UCSD-AML1 (cell line): ENCODE data around the gene MLXIP.

ENCODE experiments used
- DNase-seq: peaks from one replicate; lab custom pipeline; 2025; ENCODE audit not compliant: unreplicated experiment; lab: John Stamatoyannopoulos, UW

MLXIP gene

GRCh38 chr12:122079033-122079531 is 526 bp downstream of the MLXIP start:
- DNase-seq: no peak

GRCh38 chr12:122079532-122080081 is 1.1 kb downstream of the MLXIP start:
- DNase-seq: no peak

GRCh38 chr12:122080149-122081082 is 1.9 kb downstream of the MLXIP start:
- DNase-seq: peak; percentile 36

- DNase-seq: no peak
These were observed 2.6 kb downstream of the MLXIP start for GRCh38 chr12:122081083-122081696.

- peak; percentile 51 for DNase-seq
These were observed 3.2 kb downstream of the MLXIP start for GRCh38 chr12:122081697-122082221.

- no peak for DNase-seq
These were observed 4.2 kb downstream of the MLXIP start for GRCh38 chr12:122082621-122083356.

GRCh38 chr12:122084857-122085405 is 6.4 kb downstream of the MLXIP start:
- no peak for DNase-seq

GRCh38 chr12:122085591-122085990 is 7.0 kb downstream of the MLXIP start:
- no peak for DNase-seq

- no peak for DNase-seq
These were observed 7.6 kb downstream of the MLXIP start for GRCh38 chr12:122086116-122086515.

GRCh38 chr12:122086641-122087285 is 8.2 kb downstream of the MLXIP start:
- no peak for DNase-seq

GRCh38 chr12:122087431-122088178 is 9.0 kb downstream of the MLXIP start:
- DNase-seq: no peak

- no peak for DNase-seq
These were observed 9.7 kb downstream of the MLXIP start for GRCh38 chr12:122088179-122088810.

- no peak for DNase-seq
These were observed 10.5 kb downstream of the MLXIP start for GRCh38 chr12:122089077-122089476.

- no peak for DNase-seq
These were observed 12.4 kb downstream of the MLXIP start for GRCh38 chr12:122090759-122091515.

GRCh38 chr12:122093098-122093883 is 14.7 kb downstream of the MLXIP start:
- DNase-seq: no peak

GRCh38 chr12:122094137-122094734 is 15.7 kb downstream of the MLXIP start:
- DNase-seq: no peak
